Measurements from ENCODE around the gene RTCB.

Gene RTCB

GRCh38 chr22:32411829-32412592 lies at the start of gene RTCB:
Gene RTCB (minus strand): TSS chr22:32412247. CDS start chr22:32412156, 91 bp downstream.
- peak; percentile 60 for DNase-seq (ENCODE audit: low read depth, low spot score)

GRCh38 chr22:32457031-32457430 lies 45.0 kb upstream of the RTCB start:
- no peak for DNase-seq (ENCODE audit: low read depth, low spot score)

- DNase-seq (ENCODE audit: low read depth, low spot score), result no peak
Measured at GRCh38 chr22:32448980-32449379, 36.9 kb upstream of the RTCB start.

GRCh38 chr22:32446321-32446720 lies 34.3 kb upstream of the RTCB start:
- no peak for DNase-seq (ENCODE audit: low read depth, low spot score)

GRCh38 chr22:32444068-32444467 lies 32.0 kb upstream of the RTCB start:
- DNase-seq (ENCODE audit: low read depth, low spot score), result no peak

- no peak for DNase-seq (ENCODE audit: low read depth, low spot score)
Measured at GRCh38 chr22:32430352-32430751, 18.3 kb upstream of the RTCB start.

GRCh38 chr22:32426881-32427280 lies 14.8 kb upstream of the RTCB start:
- no peak for DNase-seq (ENCODE audit: low read depth, low spot score)

GRCh38 chr22:32423664-32424063 lies 11.6 kb upstream of the RTCB start:
- DNase-seq (ENCODE audit: low read depth, low spot score), result no peak

GRCh38 chr22:32422062-32422461 lies 10.0 kb upstream of the RTCB start:
- no peak for DNase-seq (ENCODE audit: low read depth, low spot score)

GRCh38 chr22:32421484-32421883 lies 9.4 kb upstream of the RTCB start:
- no peak for DNase-seq (ENCODE audit: low read depth, low spot score)

- no peak for DNase-seq (ENCODE audit: low read depth, low spot score)
Measured at GRCh38 chr22:32417906-32418305, 5.9 kb upstream of the RTCB start.

GRCh38 chr22:32416556-32417085 lies 4.6 kb upstream of the RTCB start:
- DNase-seq (ENCODE audit: low read depth, low spot score), result no peak

GRCh38 chr22:32414191-32414590 lies 2.1 kb upstream of the RTCB start:
- no peak for DNase-seq (ENCODE audit: low read depth, low spot score)

- DNase-seq (ENCODE audit: low read depth, low spot score), result no peak
Measured at GRCh38 chr22:32413719-32414118, 1.7 kb upstream of the RTCB start.

- DNase-seq (ENCODE audit: low read depth, low spot score), result no peak
Measured at GRCh38 chr22:32411402-32411801, 645 bp downstream of the RTCB start.

GRCh38 chr22:32410459-32410858 lies 1.6 kb downstream of the RTCB start:
- DNase-seq (ENCODE audit: low read depth, low spot score), result no peak

GRCh38 chr22:32409977-32410376 lies 2.1 kb downstream of the RTCB start:
- DNase-seq (ENCODE audit: low read depth, low spot score), result no peak

GRCh38 chr22:32407936-32408335 lies 4.1 kb downstream of the RTCB start:
- DNase-seq (ENCODE audit: low read depth, low spot score), result no peak

GRCh38 chr22:32407312-32407711 lies 4.7 kb downstream of the RTCB start:
- no peak for DNase-seq (ENCODE audit: low read depth, low spot score)

- no peak for DNase-seq (ENCODE audit: low read depth, low spot score)
Measured at GRCh38 chr22:32404021-32404420, 8.0 kb downstream of the RTCB start.

GRCh38 chr22:32401486-32401885 lies 10.6 kb downstream of the RTCB start:
- DNase-seq (ENCODE audit: low read depth, low spot score), result no peak

- DNase-seq (ENCODE audit: low read depth, low spot score), result no peak
Measured at GRCh38 chr22:32396746-32397145, 15.3 kb downstream of the RTCB start.

- DNase-seq (ENCODE audit: low read depth, low spot score), result no peak
Measured at GRCh38 chr22:32396255-32396654, 15.8 kb downstream of the RTCB start.

GRCh38 chr22:32395107-32395506 lies 16.9 kb downstream of the RTCB start:
- no peak for DNase-seq (ENCODE audit: low read depth, low spot score)
